ENCODE measurements around the gene SLC50A1. TPM values are rescaled to one million over a fixed set of nuclear protein-coding genes. Genes with fewer than 3 reads are reported as not detected.

The SLC50A1 gene
- total and polyA plus RNA-seq, 2 of the 8 experiments (the other 6 are each of a cell fraction or from before 2014, with no cell fraction given): 36.5 to 90.8 TPM

- TF ChIP-seq JUN (IDR thresholded peaks at IDR 0.05; ENCODE audit: low read depth, low read length): no peak
- no peak for TF ChIP-seq KDM5A (IDR thresholded peaks at IDR 0.05; ENCODE audit: low read length)
These were observed 48.7 kb downstream of the SLC50A1 start (continued) for GRCh38 chr1:155184351-155184811.
